NCI-H2171 (cell line): ENCODE results near the gene GFOD1.
"Not testable (repeated sequence)": the region's sequence is repeated elsewhere in the genome, so short reads cannot be mapped to it uniquely, and the experiment has no call there.

Experiments
- DNase-seq: peaks from one replicate; lab custom pipeline; 2025; lab: John Stamatoyannopoulos, UW

The GFOD1 gene

GRCh38 chr6:13354331-13355042 is 132.9 kb downstream of the GFOD1 start:
- no peak for DNase-seq

DNA sequence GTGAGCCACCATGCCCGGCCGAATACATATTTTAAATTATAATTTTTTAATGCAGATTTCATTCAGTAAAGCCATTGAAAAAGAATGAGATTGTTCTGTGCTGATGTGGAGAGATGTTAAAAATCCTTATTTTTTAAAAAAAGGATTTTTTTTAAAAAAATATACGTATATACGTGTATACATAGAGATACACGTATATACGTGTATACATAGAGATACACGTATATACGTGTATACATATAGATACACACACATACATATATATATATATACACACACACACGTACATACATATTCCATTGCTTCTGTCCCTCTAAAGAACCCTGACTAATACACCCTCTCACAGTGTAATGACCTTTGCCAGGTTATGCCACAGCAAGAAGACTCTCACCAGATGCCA is 135.2 kb downstream of the GFOD1 start:
- no peak for DNase-seq

GRCh38 chr6:13351271-13351670 is 136.1 kb downstream of the GFOD1 start:
- no peak for DNase-seq

DNA sequence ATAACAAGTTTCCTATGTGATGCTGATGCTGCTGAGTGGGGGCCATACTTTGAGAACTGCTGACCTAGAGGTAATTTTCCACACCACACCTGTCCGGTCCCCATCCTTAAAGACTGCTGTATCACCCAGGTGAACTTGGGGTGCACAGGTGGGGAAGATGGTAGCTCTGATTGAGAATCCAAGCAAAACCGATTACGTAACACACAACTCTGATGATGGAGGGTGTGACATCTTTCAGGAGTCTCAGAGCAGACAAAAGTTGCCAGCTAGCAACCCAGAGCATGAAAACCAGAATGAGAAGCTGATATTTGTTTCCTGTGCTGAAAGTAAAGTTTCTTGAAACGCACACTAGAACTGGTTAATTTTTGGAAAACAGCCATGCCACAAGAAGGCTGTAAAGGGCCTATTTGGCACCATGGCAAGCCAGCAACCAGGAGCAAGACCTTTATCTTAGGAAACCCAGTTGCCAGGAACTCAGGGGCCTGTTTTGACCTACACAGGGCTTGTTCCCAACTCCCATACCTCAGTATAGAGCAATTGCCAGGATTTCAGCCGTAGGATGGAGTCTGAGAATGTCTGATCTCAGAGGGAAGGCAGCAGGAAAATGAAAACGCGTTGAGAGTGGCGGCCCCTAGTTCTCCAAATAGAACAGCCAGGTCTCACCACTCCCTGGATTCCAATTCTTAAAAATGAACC is 137.4 kb downstream of the GFOD1 start:
- DNase-seq = no peak

DNA sequence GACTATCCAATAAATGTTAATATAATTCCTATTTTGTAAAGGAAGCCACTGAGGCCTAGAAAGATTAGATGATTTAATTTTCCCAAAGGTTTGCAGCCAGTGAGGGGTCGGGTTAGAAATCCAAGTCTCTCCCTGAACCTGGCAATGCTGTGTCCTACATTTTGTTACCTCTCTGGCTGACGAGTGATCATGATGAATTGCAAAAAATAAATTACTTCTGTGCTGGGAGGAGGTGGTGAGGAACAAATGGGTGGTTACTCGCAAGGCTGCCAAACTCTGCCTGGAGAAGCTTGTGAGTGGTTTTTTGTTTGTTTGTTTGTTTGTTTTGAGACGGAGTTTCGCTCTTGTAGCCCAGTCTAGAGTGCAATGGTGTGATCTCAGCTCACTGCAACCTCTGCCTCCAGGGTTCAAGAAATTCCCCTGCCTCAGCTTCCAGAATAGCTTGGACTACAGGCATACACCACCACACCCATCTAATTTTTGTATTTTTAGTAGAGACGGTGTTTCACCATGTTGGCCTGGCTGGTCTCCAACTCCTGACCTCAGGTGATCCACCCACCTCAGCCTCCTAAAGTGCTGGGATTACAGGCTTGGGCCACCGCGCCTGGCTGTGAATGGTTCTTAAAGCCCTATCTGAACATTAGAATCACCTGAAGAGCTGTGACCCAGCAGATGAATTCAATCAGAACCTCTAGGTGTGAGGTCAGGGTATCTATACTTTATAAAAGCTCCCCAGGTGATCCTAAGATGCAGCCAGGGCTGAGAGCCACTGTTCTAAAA is 138.9 kb downstream of the GFOD1 start:
- DNase-seq = no peak

DNA sequence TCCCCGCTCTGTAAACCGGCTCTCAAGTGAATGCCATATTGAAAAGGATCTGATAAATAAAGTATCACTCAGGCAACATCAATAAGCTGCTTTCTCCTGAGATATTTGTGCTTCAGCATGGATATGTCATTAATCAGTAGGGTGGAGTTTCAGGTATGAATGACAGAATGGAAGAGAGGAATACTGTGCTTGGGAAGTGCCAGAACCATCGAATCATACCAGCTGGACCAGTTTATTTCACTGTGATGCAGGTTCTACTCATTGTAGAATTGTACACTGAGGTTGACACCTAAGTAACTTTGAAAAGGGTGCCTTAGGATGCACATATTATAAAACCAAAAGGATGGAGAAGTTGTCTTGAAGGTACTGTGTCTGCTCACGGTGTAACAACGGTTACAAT is 141.2 kb downstream of the GFOD1 start:
- no peak for DNase-seq

GRCh38 chr6:13342414-13343019 is 144.9 kb downstream of the GFOD1 start:
- no peak for DNase-seq

- no peak for DNase-seq
These were observed 147.4 kb downstream of the GFOD1 start for GRCh38 chr6:13339863-13340630.

DNA sequence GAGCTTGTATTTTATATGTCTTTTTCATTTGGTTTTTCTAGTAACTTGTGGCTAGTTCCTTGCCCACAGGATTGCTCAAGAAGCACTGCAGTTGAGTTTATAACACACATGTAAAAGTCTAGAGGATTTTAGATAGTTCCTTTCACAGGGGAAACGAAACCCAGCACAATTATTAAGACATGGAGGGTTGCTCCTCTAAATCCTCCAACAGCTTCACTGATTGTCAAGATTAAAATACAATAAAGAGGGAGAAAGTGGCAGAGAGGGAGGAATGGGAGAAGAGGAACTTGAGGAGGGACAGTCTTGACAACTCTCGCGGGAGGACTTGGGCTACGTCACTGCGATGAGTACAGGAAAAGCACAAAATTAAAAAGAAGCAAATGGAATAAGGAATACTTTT is 149.4 kb downstream of the GFOD1 start:
- no peak for DNase-seq

DNA sequence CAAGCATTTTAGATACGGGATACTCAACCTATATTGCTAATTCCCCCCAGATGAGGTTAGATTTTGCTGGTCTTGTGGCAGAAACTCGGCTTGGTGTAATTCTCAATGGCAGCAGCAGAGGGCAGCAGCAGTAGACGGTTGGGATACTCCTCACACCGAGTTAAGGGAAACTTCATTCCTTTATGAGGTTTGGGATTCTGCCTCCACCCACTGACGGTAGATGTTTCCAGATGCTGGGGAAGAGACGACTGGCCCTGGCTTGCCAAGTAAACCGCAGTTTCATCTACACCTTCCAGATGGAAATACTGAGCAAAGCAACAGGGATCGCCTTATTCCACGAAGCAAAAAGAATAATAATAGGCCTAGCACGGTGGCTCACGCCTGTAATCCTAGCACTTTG is 150.8 kb downstream of the GFOD1 start:
- DNase-seq = peak; percentile 65

DNA sequence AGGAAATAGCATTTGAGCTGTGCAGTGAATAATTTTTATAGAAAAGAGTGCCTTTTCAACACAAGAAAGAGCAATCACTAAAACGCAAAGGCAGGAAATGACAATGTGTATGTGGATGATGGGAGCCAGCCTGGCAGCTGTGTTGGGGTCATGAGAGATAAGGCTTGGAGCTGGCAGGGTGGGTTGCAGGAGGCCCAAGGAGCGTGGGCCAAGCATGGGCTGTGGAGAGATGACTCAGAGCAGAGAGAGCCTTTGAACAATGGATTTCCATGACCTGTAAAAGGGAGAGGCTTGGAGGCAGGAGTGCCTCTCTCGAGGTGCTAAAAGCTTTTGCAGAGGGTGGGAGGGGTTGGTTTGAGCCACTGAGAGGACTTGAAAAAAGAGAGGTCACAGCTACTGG is 152.4 kb downstream of the GFOD1 start:
- no peak for DNase-seq

GRCh38 chr6:13332349-13332706 is 155.1 kb downstream of the GFOD1 start:
- no peak for DNase-seq

DNA sequence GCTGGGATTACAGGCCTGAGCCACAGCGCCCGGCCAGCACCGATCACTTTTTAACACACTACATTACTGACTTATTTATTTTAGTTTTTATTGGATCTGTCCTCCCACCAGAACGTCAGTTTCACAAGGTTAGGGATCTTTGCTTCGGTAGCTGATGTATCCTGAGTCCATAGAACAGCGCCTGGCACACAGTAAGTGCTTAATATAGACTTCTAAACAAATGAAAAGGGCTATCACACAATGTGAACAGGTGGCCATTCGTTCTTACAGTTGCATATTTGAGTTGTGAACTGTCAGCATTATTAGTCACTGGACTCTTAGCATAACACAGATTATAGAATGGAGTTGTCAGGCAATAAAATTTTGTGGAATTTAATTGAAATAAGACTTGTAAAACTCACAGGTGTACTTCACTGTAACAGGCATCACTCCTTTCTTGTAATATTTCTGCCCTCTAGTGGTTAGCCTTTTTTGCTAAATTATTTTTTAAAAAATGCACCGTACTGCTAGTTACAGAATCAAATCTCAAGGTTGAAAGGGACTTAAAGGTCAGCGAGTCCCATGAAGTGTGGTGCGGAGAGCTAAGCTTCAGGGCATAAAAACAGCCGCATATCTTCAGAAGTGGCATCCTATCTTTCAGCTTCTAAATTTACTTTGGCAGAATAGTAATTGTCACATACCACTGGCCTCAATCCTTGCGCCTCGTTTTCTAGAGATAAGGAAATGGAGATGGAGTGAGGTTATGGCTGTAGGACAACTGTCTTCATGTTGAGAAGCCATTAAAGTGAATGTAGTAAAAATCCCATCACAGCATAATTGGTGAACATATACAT is 155.7 kb downstream of the GFOD1 start:
- DNase-seq = peak; percentile 30

DNA sequence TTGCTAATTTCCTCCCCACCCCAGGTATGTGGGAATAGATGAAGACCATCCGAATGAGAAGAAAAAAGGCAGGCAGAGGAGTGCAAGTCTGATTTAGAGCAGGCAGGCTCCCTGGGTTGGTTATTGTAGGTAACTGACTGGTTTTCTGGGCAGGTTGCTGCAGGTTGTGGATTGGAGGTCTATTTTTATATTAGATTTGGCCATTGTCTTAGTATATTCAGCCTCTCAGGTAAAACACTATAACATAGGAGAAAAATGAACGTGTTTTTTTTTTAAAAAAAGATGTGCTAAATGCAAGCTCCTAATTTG is 158.6 kb downstream of the GFOD1 start:
- peak; percentile 21 for DNase-seq

- peak; percentile 84 for DNase-seq
These were observed 159.1 kb downstream of the GFOD1 start, which contains the start of gene TBC1D7 for GRCh38 chr6:13328076-13328874. Gene TBC1D7, minus strand, starts transcription at chr6:13328537. Its CDS starts 1,639 bp downstream, at chr6:13326898.

GRCh38 chr6:13327691-13328075 is 159.7 kb downstream of the GFOD1 start:
- no peak for DNase-seq

- DNase-seq = not testable (repeated sequence)
These were observed 161.3 kb downstream of the GFOD1 start for GRCh38 chr6:13326031-13326586.

DNA sequence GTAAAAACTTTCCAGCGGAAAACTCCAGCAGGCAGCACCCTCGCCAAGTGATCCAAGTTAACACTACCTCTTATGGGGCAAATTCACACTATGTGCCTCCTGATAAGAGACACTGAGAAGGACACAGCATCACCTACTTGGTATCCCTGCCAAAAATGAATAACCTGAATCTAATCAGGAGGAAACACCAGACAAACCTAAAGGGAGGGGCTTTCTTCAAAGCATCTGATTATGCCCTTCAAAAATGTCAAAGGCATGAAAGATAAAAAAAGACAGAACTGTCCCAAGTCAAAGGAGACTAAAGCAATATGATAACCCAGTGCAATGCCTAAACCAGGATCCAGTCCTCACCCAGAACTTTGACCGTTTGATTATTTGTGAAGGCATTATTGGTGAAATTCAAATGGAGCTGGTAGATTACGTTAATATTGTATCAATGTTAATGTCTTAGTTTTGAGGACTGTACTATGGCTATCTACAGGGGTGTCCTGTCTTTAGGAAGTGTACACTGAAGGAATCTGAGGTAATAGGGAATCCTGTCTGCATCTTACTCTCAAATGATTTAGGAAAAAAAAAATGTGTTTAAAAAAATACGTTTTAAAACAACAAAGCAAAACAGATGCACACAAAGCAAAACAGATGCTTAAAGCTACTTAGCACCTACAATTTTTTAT is 167.4 kb downstream of the GFOD1 start:
- DNase-seq = no peak

GRCh38 chr6:13318821-13319220 is 168.6 kb downstream of the GFOD1 start:
- no peak for DNase-seq
